Ureter (tissue), 1 donor: Measurements from ENCODE around the gene TSPAN16. TPM values are rescaled to one million over a fixed set of nuclear protein-coding genes. Genes with fewer than 3 reads are reported as not detected.

Experiments used
- total RNA-seq: library from RNA; stranded (reverse); gene quantifications from one replicate; pipeline ENCODE4 v1.2.4, GENCODE V29; 2023
- donor health status: DM: yes; HTN: yes; CAD: no.

Gene TSPAN16
- total RNA-seq, 1 donor from 2014 or later, result not detected

Other genes with a start within 250 kb of the TSPAN16 start
- gene LDLR, start 206.7 kb upstream of the TSPAN16 start, total RNA-seq, result 78.2 TPM
- gene SPC24, start 140.4 kb upstream of the TSPAN16 start, total RNA-seq, result 1.4 TPM
- gene KANK2, start 98.6 kb upstream of the TSPAN16 start, total RNA-seq, result 170 TPM
- gene ANGPTL8, start 56.5 kb upstream of the TSPAN16 start, total RNA-seq, result not detected
- 125 TPM for gene DOCK6, start 33.6 kb upstream of the TSPAN16 start, total RNA-seq
- gene RAB3D, start 43.5 kb downstream of the TSPAN16 start, total RNA-seq, result 58.1 TPM
- 185 TPM for gene TMEM205, start 50.1 kb downstream of the TSPAN16 start, total RNA-seq
- gene CCDC159, start 50.4 kb downstream of the TSPAN16 start, total RNA-seq, result 44.4 TPM
- gene PLPPR2, start 59.3 kb downstream of the TSPAN16 start, total RNA-seq, result 25.5 TPM
- gene SWSAP1, start 78.5 kb downstream of the TSPAN16 start, total RNA-seq, result 4.3 TPM
- 6.7 TPM for gene EPOR, start 88.2 kb downstream of the TSPAN16 start, total RNA-seq
- 44.2 TPM for gene RGL3, start 123.2 kb downstream of the TSPAN16 start, total RNA-seq
- 0.78 TPM for gene ODAD3, start 139.0 kb downstream of the TSPAN16 start, total RNA-seq
- gene PRKCSH, start 139.5 kb downstream of the TSPAN16 start, total RNA-seq, result 267 TPM
- gene ELAVL3, start 184.9 kb downstream of the TSPAN16 start, total RNA-seq, result not detected
- gene ZNF653, start 209.7 kb downstream of the TSPAN16 start, total RNA-seq, result 10.9 TPM
- 43.7 TPM for gene ECSIT, start 233.0 kb downstream of the TSPAN16 start, total RNA-seq
- gene CNN1, start 242.7 kb downstream of the TSPAN16 start, total RNA-seq, result 301 TPM